GM21360 (cell line): ENCODE results near the gene ZWILCH.
"Not testable (repeated sequence)": the region's sequence is repeated elsewhere in the genome, so short reads cannot be mapped to it uniquely, and the experiment has no call there.

Experiments used
- ATAC-seq: cut with Tn5 transposase; IDR thresholded peaks from one replicate; pipeline ENCODE4 v1.9.1; 2021; ENCODE audit warnings: mild to moderate bottlenecking, moderate library complexity; ENCODE audit not compliant: unreplicated experiment

Gene ZWILCH

DNA sequence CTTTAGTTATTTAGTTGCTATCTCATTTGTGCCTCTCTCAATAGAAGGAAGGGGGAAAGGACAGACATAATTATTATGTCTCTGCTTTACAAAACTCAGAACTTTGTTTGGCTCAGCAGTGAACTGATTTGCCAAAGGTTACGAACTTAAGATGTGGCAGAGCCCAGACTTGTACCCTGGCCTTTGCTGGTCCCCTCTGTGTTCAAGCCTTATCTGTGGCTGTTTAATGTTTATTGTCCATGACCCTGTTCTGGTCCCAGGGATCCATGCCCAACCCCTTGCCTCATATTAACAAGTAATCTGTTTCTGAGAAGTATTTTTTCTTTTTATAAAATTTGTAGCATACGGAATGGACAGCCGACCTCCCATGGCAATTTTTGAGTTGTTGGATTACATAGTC, 18.2 kb upstream of the ZWILCH start:
- ATAC-seq: no peak

DNA sequence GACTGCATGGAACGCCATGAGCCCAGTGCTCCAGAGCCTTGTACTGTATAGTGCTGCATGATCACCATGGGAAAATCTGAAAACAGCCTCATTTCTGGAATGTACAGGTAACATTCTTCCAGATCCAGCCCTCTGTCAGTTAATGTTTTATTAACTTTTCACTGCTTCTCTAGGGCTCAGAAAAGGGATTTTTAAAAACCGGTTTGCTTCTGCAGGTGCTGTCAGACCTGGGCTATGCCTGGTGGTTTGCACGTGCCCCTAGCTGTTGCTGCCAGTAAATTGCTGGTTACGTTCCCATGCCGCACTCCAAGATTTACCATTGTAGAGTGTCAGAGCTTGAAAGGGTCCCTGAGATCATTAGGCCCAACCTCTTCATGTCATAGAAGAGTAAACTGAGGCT, 16.6 kb upstream of the ZWILCH start:
- ATAC-seq: no peak

DNA sequence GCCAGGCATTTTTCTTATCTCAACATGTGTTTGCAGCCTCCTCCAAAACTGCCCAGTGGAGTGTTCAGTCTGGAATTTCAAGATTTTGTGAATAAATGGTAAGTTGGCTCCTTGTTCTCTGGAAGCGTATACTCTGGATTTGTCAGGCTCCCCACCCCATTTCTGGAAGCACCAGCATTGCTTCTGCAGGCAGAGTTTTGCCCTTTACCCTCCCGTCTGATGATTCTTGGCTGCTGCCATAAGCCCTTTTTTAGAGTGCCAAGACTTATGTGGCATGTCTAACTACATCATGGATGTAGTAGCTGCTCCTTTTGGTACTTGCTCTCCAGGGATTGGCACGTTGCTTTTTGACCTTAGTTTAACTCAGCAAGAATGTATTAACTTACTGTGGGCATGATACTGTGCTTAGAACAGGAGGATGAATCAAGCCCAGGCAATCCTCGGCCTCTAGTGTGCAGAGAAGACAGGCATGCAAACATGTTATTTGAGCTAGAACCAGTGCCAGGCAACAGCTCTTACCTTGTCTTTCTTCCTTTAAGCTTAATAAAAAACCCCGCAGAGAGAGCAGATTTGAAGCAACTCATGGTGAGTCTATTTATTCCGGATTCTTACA, 15.8 kb upstream of the ZWILCH start:
- ATAC-seq: no peak

DNA sequence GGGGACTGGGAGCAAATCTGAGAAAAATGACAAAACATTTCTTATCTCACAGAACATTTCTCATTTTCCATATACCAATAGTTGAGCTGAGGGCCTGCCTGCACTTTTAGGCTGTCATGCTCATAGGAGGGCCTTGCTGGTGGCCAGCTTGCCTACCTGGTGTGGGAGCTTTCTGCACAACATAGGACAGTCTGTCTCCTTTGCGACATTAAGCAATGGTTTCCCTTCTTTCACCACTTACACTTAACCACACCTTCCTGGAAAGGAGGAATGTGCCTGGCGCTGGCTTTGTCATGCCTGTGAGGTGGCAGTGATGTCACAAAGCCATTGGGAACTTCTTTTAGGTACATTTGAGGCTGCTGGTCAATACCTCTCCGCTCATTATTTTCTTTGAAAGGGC, 13.3 kb upstream of the ZWILCH start:
- ATAC-seq: no peak

DNA sequence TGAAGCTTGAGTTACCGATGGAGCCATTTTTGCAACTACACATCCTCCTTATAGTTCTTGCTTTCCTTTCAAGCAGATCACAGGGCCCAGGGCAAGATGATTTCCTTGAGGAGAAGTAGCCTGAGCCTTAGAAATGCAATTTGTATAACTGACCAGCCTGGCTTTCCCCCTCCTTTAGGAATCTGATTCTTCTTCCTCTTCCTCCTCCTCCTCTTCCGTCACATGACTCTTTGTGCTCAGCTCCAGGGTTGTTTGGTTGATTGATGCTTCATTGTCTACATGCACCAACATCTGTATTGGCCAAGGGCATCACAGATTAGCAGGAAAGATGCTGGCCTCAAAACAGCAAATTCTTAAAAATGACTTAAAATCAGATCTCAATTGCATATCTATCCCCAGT, 10.9 kb upstream of the ZWILCH start:
- no peak for ATAC-seq

DNA sequence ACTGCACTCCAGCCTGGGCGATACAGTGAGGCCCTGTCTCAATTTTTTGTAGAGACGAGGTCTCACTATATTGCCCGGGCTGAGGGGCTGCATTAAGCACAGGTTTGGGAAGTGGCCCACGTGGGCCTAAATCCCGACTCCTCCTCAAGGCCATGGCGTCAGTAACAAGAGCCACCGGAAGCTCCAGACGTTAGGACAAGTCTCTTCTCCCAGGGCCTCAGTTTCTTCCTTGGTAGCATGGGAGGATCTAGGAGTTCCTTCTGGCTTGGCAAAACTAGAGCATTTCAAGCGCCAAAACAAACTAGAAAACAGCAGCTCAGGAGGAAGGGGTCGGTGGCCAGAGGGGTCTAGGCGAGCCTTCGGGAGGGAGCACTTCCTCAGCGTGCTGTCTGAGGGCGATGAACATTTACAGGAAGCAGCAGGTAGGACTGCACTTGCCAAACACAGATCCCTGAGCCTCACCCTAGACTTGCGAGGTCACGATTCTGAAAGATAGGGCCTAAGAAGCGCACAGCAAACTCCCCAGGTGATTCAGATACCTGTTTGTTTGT, 8.1 kb upstream of the ZWILCH start:
- no peak for ATAC-seq

DNA sequence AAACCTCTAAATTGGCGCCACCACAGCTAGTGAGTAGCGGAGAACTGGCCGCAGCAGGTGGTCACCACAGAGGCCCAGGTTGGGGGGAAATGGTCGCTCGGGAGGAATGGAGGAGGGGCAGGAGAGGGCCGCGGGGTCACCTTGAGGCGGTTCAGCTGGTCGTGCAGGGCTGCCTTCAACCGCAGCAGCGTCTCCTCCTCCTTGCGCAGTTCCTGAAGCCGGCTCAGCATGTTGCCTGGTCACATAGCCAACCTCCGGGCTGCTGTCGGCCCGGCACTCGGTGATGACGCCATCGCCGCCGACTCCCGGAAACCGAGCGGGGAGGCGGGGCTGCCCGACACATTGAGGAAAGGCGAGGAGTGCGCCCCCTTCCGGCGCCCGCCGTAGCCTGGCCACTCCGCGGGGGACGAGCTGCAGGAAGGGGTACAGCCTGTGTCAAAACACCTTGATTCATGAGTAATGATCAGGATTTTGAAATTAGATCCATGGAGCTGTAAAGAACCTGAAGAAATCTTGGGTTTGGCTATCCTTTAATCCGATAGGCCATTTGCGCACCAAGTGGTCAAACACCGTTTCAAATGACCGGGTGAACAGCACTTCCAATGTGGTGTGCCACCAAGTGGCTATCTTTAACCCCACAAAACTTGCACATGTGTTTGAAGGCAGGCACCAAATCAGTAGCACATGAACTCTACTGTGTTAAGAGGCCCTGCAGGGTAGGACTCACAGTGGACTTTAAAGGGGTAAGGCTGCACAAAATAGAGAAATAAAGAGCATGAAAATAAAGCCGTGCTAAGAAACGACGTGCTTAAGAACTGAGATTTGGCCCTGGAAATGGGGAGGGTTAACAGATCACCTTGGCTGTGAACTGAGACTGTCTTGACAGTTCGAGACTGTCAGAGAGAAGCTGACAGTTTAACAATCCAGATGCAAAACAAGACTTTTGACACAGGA, 7.3 kb upstream of the ZWILCH start, which contains the start of gene SNAPC5:
Gene SNAPC5 (minus strand): TSS at position 261 of the 954 bp plus-strand sequence. CDS start 31 bp downstream, at position 230.
- ATAC-seq: peak; percentile 83

DNA sequence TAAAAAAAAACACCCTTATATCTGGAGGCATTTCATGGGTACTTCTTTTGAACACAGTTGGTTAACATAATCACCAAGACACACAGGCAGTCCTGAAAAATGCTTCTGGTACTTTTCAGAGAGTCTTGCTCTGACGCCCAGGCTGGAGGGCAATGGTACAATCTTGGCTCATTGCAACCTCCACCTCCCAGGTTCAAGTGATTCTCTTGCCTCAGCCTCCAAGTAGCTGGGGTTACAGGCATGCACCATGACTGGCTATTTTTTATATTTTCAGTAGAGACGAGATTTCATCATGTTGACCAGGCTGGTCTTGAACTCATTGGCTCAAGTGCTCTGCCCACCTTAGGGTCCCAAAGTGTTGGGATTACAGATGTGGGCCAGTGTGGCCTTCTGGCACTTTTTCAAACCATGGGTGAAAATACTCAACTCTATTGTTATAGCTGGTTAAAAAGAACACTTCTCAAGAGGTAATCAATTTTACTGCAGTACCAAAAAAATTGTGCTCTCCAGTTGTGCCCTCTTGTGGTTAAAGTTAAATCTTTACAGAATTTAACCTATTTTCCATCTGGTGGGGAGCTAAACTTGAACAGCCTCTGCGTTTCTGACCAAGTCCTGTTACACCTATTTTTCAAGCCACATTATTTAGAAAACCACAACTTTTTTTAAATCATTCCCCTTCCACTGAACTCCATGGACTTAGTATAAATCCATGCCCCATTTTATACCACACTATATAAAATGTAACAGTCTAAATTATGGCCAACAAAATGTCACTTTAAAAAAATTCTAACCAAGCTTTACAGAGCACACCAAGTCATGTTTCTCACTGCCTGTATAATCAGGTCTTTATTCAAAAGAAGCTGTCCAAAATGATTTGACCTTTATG, 6.4 kb upstream of the ZWILCH start:
- ATAC-seq: no peak

DNA sequence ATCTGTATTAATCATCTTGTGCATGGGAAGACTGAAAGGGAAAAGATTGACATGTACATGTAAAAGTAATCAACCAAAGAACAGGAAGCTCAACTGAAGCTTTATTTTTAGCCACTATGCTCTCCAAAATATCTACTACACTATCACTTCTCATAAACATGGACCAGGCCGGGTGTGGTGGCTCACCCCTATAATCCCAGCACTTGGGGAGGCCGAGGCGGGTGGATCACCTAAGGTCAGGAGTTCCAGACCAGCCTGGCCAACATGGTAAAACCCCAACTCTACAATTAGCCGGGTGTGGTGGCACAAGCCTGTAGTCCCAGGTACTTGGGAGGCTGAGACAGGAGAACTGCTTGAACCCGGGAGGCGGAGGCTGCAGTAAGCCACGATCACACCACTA, 4.8 kb upstream of the ZWILCH start:
- not testable (repeated sequence) for ATAC-seq

DNA sequence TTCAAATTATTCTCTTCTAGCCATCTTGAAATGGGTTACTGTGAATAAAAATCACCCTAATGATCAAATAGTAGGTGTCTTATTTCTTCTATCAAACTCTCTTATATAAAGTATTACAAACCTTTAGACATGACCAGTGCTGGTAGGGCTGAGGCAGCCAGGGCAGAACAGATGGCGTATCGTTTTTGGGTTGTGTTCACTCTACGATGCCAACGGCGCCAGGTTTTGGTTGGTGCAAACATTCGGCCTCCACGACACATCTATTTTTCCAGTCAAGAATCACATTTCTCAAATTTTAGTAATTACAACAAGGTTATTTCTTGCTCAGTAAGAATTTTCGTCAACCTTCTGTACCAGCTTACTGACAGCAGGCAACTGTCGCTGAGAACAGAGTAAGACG, 2.6 kb upstream of the ZWILCH start:
- ATAC-seq: no peak

DNA sequence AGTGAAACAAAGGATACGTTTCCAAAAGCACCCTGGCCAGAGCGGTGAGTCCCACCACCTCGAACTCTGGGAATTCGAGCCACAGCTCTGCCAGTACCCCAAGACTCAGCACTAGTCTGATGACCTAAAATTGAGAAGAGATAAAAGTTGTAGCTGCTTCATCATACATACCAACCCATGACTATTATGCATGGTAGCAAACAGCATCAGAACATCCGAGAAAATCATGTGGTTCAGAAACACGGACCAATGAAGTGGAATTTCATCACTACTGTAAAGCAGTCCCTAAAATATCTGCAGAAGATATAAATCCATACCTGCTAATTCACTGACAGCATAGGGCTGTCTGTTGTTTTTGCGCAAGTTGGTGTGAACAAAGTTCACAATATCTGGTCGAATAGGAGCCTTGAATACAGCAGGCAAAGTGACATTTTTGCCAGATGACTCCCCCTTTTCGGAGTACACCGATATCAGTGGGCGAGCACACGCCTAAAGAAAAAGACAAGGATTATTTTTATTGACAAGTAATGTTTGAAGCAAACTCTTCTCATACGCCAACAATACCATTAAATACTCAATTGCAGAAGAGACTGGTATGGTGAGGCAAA, 2.0 kb upstream of the ZWILCH start:
- not testable (repeated sequence) for ATAC-seq

DNA sequence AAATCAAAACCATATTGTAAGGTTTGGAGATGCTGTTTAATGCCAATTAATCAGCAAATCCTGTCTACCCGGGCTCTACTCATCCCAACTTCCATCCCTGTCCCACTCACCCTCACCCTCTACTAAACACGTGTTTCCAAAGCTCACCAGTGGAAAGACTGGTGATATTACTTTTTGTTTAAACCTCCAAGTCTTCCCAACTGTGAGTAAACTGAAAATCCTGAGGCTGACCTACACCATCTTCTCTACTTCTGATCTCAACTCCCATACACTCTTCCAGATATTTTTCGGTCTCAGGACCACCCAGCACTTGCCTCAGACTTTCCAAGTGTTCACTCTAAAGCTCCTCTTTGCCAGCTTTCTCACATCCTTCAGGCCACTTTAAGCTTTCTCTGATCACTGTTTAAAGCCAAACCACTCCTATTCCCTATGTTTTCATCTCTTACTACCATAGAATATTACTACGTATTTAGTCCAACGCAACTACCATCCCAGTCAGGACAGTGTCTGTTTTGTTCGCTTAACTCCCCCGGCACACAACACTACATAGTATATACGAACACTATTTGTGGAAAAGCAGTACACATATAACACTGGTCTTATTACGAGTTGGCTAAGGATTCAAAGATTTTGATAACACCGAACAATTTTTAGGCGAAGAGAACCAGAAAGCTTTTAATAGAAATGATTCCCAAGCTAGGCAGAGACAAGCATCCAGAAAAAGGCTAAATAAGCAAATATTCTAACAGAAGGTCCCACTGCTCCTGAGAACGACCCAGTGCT, 1.2 kb upstream of the ZWILCH start:
- ATAC-seq: no peak

DNA sequence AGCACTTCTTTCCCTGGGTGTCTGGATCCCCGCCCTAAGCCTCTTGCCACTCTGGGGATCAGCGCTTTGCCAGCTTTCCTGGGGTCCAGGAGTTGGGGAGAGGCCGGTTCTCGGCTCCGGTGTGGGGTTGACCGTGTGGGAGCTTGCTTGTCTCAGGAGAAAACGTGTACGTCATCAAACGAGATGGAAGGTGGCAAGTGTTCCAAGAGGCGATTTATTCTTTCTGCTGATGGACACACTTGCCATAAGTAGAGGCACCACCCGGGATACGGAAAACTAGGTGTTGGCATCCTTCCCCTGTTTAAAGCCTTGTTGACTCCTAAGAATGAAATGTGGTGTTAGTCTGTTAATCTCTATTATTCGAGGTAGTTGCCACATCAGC, 295 bp downstream of the ZWILCH start:
- ATAC-seq: no peak

DNA sequence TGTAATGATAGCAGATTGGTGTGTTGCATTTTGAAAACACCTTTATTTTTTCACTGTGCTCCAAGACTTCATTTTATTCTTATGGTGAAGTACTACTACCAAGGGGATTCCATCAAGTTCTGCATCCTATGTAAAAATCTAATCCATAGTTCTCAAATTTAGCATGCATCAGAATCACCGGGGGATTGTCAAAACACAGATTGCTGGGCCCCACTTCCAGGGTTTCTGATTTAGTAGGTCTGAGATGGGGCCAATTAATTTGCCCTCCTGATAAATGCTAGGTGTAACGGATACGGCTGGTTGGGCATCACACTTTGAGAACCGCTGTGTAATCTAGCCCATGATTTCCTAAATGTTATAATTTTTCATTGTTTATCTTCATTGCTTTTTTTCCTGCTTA, 692 bp downstream of the ZWILCH start:
- no peak for ATAC-seq

DNA sequence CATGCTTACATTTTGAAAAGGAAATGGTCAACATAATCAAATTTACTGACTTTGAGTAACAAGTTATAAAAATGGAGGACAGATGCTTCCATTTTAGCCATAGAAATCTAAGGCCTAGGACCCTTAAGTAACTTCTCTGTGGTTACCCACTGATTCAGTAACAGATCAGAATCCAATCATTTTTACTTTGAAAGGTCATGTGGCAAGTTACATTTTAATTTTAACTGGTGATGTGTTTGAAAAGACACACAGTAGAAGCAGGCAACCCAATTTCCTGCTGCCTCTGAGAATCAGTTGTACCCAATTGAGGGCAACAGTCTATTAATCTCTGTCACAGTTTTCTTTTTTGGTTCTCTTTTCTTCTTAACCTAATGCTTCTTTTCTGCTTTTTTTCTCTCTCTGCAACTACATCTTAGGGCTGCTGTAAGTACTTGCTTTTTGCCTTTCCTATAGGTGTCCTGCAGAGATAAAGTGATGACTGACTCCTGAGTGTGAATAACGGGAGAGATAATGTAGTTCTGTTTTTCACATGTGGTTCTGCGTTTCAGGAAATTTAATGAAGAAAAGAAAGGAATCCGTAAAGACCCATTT, 3.3 kb downstream of the ZWILCH start:
- no peak for ATAC-seq

DNA sequence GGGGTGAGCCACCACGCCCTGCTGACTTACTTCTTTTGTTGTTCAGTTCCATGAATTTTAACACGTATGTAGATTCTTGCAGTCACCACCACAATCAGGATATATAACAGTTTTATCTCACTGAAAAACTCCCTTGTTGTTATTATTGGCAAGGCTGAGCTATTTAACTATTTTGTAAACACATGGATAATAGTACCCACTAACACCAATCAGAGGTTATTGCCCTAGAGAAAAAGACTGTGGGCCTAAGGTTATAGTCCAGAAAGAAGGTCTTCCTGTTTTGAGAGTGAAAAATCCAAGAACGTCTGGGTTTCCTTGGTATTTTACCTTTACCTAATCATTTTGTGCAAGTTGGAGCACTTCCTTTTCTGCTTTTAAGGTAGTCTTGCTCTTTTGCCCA, 9.5 kb downstream of the ZWILCH start:
- ATAC-seq: no peak

DNA sequence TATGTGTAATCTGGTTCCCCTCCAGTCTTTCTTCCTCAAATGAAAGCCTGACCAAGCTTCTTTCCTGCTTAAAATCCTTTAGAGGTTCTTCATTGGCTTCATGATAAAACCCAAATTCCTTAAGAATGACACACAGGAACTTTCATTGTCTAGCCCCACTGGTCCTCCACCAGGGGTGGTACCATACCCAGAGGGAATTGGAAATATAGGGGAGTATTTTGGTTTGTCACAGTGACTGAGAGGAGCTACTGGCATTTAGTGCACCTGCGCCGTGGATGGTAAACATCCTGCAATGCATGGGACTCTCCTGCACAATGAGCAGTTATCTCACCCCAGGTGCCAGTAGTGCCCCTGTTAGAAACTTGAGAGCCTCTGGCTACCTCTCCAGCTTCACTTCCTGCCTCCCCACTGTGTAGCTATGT, 10.8 kb downstream of the ZWILCH start:
- no peak for ATAC-seq

DNA sequence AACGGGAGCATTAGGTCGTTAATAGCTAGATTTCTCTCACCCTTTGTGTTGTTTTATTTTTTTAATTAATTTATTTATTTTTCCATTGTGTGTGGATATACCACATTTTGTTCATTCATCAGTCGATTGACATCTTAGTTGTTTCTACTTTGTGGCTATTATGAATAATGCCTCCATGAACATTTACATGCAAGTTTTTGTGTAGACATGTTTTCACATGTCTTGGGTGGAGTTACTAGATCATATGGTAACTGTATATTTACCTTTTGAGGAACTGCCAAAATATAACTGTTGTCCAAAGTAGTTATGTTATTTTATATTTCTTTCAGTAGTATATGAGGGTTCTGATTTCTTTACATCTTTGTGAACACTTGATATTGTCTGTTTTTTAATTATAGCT, 18.8 kb downstream of the ZWILCH start:
- ATAC-seq: no peak

DNA sequence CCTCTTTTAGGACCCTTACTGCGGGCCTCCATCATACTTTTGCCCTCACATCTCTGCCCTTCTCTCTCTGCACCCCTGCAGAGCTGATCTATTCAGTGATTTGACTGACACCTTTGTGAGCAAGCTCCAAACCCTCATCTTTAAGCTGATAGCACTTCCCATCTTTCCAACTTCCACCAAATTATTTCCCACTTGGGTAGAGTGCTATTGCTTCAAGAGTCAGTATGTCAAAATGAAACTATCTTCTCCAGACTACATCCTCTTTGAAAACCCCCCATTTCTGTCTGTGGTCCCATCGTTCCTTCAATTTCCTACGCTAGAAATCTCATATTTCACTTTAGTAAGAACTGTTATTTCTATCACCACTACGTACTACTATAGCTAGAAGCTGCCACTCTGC, 19.7 kb downstream of the ZWILCH start:
- ATAC-seq: no peak
